WTC11 (cell line): ENCODE results near the gene PIMREG.

Experiments
- CREM ChIP-seq: sonication (generic); formaldehyde crosslinking; IDR thresholded peaks from 2 replicates; pipeline ENCODE4 v1.8.1; 2022; ENCODE audit warnings: mild to moderate bottlenecking, missing genetic modification reagents, moderate library complexity
- JUN ChIP-seq: sonication (generic); formaldehyde crosslinking; IDR thresholded peaks from 2 replicates; pipeline ENCODE4 v1.8.0; 2023; ENCODE audit warnings: mild to moderate bottlenecking, missing genetic modification reagents
- OVOL2 ChIP-seq: fragments of 250-450 bp; sonication (Bioruptor Pico); IDR thresholded peaks from 2 replicates; pipeline ENCODE4 v1.9.0; 2021; ENCODE audit warnings: mild to moderate bottlenecking, borderline replicate concordance
- ZNF232 ChIP-seq: sonication (generic); formaldehyde crosslinking; IDR thresholded peaks from 2 replicates; pipeline ENCODE4 v1.8.0; 2022; ENCODE audit warnings: mild to moderate bottlenecking, missing genetic modification reagents
- TF ChIP-seq, protein P1 (sequence below): fragments of 200-600 bp; IDR thresholded peaks from 2 replicates; pipeline ENCODE4 v1.8.0; 2022; ENCODE audit warnings: antibody characterized with exemption
- TF ChIP-seq, protein P2 (sequence below): fragments of 250-450 bp; sonication (Bioruptor Pico); IDR thresholded peaks from 2 replicates; pipeline ENCODE4 v1.9.0; 2021; ENCODE audit warnings: mild to moderate bottlenecking
- TF ChIP-seq, protein P3 (sequence below): sonication (generic); formaldehyde crosslinking; IDR thresholded peaks from 2 replicates; pipeline ENCODE4 v1.8.1; 2022; ENCODE audit warnings: low read depth, missing genetic modification reagents, borderline replicate concordance
- TF ChIP-seq, protein P4 (sequence below): sonication (generic); formaldehyde crosslinking; IDR thresholded peaks from 2 replicates; pipeline ENCODE4 v1.8.0; 2022; ENCODE audit warnings: mild to moderate bottlenecking, missing genetic modification reagents
- TF ChIP-seq, protein P5 (sequence below): sonication (generic); formaldehyde crosslinking; conservative IDR thresholded peaks from 2 replicates; pipeline ENCODE4 v1.8.1; 2022; ENCODE audit warnings: mild to moderate bottlenecking, missing genetic modification reagents

DNA sequence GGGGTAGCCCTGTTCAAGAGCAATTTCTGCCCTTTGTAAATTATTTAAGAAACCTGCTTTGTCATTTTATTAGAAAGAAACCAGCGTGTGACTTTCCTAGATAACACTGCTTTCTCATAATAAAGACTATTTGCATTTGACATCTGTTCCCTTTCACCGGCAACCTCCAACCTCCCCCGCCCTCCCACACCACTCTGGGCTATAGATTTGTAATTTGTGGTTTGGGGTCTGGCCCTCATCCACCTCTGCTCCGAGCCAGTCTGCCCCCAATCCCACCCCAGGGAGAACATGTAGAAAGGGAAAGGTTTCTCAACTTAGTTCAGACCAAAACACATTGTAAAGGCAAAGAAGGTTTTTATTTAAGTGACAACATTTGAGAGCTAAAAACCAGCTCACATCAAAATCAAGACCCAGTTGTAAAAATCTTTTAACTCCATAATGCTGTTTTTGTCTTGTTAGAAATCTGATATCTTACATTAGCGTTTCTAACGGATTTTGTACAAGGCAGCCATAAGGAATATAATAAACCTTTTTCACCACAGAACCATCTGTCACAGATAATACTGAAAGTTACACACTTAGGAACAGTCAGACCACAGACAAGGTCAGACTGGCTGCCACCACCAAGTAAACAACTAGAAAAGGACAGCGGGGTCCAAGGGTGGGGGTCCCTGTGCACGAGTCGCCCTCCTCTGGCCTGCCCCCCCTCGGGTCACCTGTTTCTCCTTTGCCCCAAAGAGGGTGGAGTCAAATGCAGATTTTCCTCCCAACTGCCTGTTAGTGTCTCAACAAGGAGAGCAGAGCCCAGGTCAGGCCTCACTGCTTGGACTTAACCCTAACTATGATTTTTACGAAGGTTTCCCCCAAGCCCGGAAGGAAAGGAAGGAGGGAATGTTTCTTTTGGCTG, 6.9 kb downstream of the PIMREG start:
- TF ChIP-seq, protein P1, sequence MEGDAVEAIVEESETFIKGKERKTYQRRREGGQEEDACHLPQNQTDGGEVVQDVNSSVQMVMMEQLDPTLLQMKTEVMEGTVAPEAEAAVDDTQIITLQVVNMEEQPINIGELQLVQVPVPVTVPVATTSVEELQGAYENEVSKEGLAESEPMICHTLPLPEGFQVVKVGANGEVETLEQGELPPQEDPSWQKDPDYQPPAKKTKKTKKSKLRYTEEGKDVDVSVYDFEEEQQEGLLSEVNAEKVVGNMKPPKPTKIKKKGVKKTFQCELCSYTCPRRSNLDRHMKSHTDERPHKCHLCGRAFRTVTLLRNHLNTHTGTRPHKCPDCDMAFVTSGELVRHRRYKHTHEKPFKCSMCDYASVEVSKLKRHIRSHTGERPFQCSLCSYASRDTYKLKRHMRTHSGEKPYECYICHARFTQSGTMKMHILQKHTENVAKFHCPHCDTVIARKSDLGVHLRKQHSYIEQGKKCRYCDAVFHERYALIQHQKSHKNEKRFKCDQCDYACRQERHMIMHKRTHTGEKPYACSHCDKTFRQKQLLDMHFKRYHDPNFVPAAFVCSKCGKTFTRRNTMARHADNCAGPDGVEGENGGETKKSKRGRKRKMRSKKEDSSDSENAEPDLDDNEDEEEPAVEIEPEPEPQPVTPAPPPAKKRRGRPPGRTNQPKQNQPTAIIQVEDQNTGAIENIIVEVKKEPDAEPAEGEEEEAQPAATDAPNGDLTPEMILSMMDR = no peak
- TF ChIP-seq, protein P2, sequence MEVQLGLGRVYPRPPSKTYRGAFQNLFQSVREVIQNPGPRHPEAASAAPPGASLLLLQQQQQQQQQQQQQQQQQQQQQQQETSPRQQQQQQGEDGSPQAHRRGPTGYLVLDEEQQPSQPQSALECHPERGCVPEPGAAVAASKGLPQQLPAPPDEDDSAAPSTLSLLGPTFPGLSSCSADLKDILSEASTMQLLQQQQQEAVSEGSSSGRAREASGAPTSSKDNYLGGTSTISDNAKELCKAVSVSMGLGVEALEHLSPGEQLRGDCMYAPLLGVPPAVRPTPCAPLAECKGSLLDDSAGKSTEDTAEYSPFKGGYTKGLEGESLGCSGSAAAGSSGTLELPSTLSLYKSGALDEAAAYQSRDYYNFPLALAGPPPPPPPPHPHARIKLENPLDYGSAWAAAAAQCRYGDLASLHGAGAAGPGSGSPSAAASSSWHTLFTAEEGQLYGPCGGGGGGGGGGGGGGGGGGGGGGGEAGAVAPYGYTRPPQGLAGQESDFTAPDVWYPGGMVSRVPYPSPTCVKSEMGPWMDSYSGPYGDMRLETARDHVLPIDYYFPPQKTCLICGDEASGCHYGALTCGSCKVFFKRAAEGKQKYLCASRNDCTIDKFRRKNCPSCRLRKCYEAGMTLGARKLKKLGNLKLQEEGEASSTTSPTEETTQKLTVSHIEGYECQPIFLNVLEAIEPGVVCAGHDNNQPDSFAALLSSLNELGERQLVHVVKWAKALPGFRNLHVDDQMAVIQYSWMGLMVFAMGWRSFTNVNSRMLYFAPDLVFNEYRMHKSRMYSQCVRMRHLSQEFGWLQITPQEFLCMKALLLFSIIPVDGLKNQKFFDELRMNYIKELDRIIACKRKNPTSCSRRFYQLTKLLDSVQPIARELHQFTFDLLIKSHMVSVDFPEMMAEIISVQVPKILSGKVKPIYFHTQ (CRISPR knock-in tag) = no peak
- TF ChIP-seq OVOL2 (CRISPR knock-in tag) (no peak), ZNF232 (CRISPR knock-in tag) (no peak), CREM (CRISPR knock-in tag) (no peak), JUN (CRISPR knock-in tag) (no peak)
- TF ChIP-seq, protein P3, sequence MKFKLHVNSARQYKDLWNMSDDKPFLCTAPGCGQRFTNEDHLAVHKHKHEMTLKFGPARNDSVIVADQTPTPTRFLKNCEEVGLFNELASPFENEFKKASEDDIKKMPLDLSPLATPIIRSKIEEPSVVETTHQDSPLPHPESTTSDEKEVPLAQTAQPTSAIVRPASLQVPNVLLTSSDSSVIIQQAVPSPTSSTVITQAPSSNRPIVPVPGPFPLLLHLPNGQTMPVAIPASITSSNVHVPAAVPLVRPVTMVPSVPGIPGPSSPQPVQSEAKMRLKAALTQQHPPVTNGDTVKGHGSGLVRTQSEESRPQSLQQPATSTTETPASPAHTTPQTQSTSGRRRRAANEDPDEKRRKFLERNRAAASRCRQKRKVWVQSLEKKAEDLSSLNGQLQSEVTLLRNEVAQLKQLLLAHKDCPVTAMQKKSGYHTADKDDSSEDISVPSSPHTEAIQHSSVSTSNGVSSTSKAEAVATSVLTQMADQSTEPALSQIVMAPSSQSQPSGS (CRISPR knock-in tag) = no peak
- TF ChIP-seq, protein P4, sequence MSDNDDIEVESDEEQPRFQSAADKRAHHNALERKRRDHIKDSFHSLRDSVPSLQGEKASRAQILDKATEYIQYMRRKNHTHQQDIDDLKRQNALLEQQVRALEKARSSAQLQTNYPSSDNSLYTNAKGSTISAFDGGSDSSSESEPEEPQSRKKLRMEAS (CRISPR knock-in tag) = no peak
- TF ChIP-seq, protein P5, sequence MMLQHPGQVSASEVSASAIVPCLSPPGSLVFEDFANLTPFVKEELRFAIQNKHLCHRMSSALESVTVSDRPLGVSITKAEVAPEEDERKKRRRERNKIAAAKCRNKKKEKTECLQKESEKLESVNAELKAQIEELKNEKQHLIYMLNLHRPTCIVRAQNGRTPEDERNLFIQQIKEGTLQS (CRISPR knock-in tag) = no peak
